OCI-LY1 (cell line): Measurements from ENCODE around the gene PEF1.

Source experiments
- H2AFZ ChIP-seq: fragments of 200-600 bp; sonication (generic), shearing (Covaris generic); 2 replicates; pipeline ENCODE4 v1.6.0; 2014; ENCODE audit warnings: antibody characterized with exemption, mild to moderate bottlenecking, low read length
- H3F3A ChIP-seq: fragments of 200-600 bp; sonication (generic), shearing (Covaris generic); 2 replicates; pipeline ENCODE4 v1.6.0; 2014; ENCODE audit warnings: mild to moderate bottlenecking, antibody characterized with exemption, low read length, moderate library complexity; ENCODE audit not compliant: insufficient read depth
- H3K27ac ChIP-seq: fragments of 200-600 bp; sonication (generic); 2 replicates; pipeline ENCODE4 v1.5.1; 2014; ENCODE audit warnings: low read length, mixed run types, mild to moderate bottlenecking, low read depth; ENCODE audit not compliant: poor library complexity, severe bottlenecking
- H3K27me3 ChIP-seq: fragments of 200-600 bp; sonication (generic); 2 replicates; pipeline ENCODE4 v1.6.0; 2014; ENCODE audit warnings: antibody characterized with exemption, mild to moderate bottlenecking, low read length, moderate library complexity; ENCODE audit not compliant: insufficient read depth
- H3K36me3 ChIP-seq: fragments of 200-600 bp; sonication (generic); 2 replicates; pipeline ENCODE4 v1.6.1; 2014; ENCODE audit warnings: mild to moderate bottlenecking, antibody characterized with exemption, low read length, moderate library complexity, mixed read lengths; ENCODE audit not compliant: insufficient read depth
- H3K4me1 ChIP-seq: fragments of 200-600 bp; sonication (generic); 2 replicates; pipeline ENCODE4 v1.5.1; 2014; ENCODE audit warnings: mild to moderate bottlenecking, low read length, moderate library complexity; ENCODE audit not compliant: insufficient read depth, severe bottlenecking
- H3K4me2 ChIP-seq: fragments of 200-600 bp; sonication (generic), shearing (Covaris generic); 2 replicates; pipeline ENCODE4 v1.6.1; 2014; ENCODE audit warnings: low read length
- H3K4me3 ChIP-seq: fragments of 200-600 bp; sonication (generic); 2 replicates; pipeline ENCODE4 v1.5.1; 2014; ENCODE audit warnings: low read length, low read depth, mild to moderate bottlenecking, mixed read lengths; ENCODE audit not compliant: poor library complexity, severe bottlenecking
- H3K79me2 ChIP-seq: fragments of 200-600 bp; shearing (Covaris generic); 2 replicates; pipeline ENCODE4 v1.6.1; 2016; ENCODE audit warnings: mixed run types, low read length, mixed read lengths; ENCODE audit not compliant: insufficient read depth
- H3K9ac ChIP-seq: fragments of 200-600 bp; sonication (generic), shearing (Covaris generic); 2 replicates; pipeline ENCODE4 v1.6.1; 2014; ENCODE audit warnings: mild to moderate bottlenecking, low read length, mixed read lengths
- H3K9me2 ChIP-seq: fragments of 200-600 bp; sonication (generic), shearing (Covaris generic); 2 replicates; pipeline ENCODE4 v1.6.1; 2014; ENCODE audit warnings: low read depth, mild to moderate bottlenecking, low read length, mixed read lengths
- H3K9me3 ChIP-seq: fragments of 200-600 bp; shearing (Covaris generic); 2 replicates; pipeline ENCODE4 v1.6.1; 2014; ENCODE audit warnings: low read length, mixed read lengths
- H4K20me1 ChIP-seq: fragments of 200-600 bp; sonication (generic), shearing (Covaris generic); 2 replicates; pipeline ENCODE4 v1.6.0; 2016; ENCODE audit warnings: mild to moderate bottlenecking, low read length; ENCODE audit not compliant: insufficient read depth
- EZH2 ChIP-seq: fragments of 200-600 bp; sonication (generic), shearing (Covaris generic); IDR thresholded peaks from 2 replicates; pipeline ENCODE4 v1.8.0; 2017; ENCODE audit warnings: borderline replicate concordance, mixed run types, mild to moderate bottlenecking, antibody characterized with exemption, low read length, moderate library complexity, mixed read lengths
- TF ChIP-seq, protein P1 (sequence below): fragments of 200-600 bp; sonication (generic), shearing (Covaris generic); IDR thresholded peaks from 2 replicates; pipeline ENCODE4 v1.5.1; 2017; ENCODE audit warnings: mild to moderate bottlenecking, antibody characterized with exemption, low read length, moderate library complexity, mixed read lengths

The PEF1 gene

DNA sequence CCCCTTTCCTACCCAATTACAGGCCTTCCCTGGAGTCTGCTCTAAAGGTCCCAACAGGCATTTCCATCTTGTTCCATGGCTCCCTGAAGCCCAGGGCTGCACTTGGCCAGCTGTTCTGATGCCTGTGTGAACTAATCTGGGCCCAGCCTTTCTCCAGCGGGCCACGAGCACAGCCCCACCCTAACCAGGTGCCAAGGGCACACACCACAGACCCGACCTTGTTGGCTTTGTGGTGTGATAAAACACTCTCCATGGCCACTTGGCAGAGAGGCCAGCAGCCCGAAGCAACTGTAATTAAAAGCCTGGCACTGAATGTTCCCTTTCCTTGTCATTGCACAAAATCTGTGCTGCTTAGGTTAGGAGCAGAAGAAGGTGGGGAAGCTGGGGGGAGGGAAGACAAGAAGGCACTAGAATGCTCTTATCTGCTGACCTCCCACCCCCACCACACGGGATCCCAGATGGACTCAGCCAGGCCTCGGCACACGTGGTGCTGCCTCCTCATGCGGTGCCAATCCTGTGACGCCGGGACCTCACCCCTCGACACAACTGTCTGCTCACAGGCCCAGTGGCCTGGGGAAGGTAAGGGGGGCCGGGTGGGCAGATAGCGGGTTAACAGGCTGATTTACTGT, 17.3 kb downstream of the PEF1 start:
- Histone ChIP-seq H4K20me1 (no peaks in the 10 kb centered on the region), H3K79me2 (no peaks in the 10 kb centered on the region), H3K27me3 (no peaks in the 10 kb centered on the region), H3F3A (no peaks in the 10 kb centered on the region), H3K9ac (no peak overlapping the region), H3K36me3 (peaks cover 48% of the 10 kb centered on the region), H3K9me3 (no peaks in the 10 kb centered on the region), H3K9me2 (no peaks in the 10 kb centered on the region), H3K27ac (no peak overlapping the region), H2AFZ (no peak overlapping the region), H3K4me1 (no peaks in the 10 kb centered on the region), H3K4me3 (no peak overlapping the region), H3K4me2 (no peak overlapping the region)
- TF ChIP-seq, protein P1, sequence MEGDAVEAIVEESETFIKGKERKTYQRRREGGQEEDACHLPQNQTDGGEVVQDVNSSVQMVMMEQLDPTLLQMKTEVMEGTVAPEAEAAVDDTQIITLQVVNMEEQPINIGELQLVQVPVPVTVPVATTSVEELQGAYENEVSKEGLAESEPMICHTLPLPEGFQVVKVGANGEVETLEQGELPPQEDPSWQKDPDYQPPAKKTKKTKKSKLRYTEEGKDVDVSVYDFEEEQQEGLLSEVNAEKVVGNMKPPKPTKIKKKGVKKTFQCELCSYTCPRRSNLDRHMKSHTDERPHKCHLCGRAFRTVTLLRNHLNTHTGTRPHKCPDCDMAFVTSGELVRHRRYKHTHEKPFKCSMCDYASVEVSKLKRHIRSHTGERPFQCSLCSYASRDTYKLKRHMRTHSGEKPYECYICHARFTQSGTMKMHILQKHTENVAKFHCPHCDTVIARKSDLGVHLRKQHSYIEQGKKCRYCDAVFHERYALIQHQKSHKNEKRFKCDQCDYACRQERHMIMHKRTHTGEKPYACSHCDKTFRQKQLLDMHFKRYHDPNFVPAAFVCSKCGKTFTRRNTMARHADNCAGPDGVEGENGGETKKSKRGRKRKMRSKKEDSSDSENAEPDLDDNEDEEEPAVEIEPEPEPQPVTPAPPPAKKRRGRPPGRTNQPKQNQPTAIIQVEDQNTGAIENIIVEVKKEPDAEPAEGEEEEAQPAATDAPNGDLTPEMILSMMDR: no peak
- no peak for TF ChIP-seq EZH2

DNA sequence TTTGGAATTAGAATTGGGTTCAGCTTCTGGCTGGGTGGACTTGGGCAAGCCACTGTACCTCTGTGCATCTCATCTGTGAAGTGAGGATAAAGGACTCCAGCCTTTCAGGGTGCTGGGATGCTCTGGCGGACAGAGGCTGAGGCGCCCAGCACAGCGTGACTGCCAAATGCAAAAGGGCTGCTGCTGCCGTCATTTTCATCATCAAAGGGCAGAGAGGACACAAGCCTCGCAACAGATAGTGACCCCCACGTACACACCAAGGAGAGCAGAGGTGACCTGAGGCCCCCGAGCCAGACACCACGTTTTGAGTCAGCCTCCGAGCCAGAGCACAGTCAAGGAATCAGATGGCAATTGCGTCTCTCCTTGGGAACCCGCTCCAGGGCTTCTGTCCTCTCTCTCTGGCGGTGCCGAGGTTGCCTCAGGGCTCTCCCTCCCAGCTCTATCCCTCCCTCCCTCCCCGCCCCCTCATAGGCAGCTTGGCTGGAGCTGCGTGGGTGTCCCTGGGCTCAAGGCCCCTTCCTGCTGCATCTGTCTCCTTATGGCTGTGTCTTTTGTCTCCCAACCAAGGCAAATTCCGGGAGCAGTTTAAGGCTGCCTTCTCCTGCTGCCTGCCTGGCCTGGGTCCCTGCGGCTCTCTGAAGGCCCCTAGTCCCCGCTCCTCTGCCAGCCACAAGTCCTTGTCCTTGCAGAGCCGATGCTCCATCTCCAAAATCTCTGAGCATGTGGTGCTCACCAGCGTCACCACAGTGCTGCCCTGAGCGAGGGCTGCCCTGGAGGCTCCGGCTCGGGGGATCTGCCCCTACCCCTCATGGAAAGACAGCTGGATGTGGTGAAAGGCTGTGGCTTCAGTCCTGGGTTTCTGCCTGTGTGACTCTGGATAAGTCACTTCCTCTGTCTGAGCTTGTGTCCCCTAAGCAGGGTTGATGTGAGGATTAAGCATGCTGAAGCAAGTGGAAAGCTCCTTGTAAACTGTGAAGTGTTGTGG, 18.2 kb downstream of the PEF1 start:
- Histone ChIP-seq H3K27ac (no peak overlapping the region), H3K4me2 (no peak overlapping the region), H3K36me3 (peaks cover 40% of the 10 kb centered on the region), H3K27me3 (no peaks in the 10 kb centered on the region), H3F3A (no peaks in the 10 kb centered on the region), H4K20me1 (no peaks in the 10 kb centered on the region), H3K9me3 (no peaks in the 10 kb centered on the region), H3K4me1 (no peaks in the 10 kb centered on the region), H3K79me2 (no peaks in the 10 kb centered on the region), H3K4me3 (no peak overlapping the region), H3K9me2 (no peaks in the 10 kb centered on the region), H3K9ac (no peak overlapping the region), H2AFZ (no peak overlapping the region)
- TF ChIP-seq EZH2: no peak
- TF ChIP-seq, protein P1: no peak

DNA sequence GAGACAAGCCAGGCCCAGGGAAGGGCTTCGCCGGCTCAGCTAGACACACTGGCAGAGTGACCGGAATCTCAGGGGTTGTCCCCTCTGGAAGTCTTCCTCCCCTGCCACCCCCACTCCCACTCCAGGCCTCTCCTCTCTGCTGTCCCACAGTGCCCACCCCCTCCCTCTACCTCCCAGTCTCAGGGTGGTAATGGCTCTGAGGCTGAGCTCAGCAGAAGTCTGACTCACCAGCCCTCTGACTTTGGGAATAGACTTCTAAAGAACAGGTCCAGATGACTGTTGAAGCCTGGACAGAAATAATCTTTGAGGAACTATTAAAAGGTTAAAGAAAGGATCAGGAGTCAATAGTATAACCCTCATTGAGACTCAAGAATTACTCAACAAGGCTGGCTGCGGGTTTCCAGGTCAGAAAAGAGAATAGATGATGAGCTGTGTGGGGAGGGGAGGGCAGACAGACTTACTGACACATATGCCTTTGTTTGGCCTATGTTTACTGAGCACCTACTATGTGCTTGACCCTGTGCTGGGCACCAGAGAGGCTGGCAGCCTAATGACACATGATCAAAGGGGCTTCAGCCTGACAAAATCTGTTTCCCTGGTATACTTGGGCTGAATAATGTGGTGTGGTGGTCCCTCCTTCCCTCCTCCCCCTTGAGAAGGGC, 19.0 kb downstream of the PEF1 start:
- H3K4me3 ChIP-seq: no peak overlapping the region
- no peaks in the 10 kb centered on the region for H3K79me2 ChIP-seq
- H3K27ac ChIP-seq: no peak overlapping the region
- no peaks in the 10 kb centered on the region for H3K9me2 ChIP-seq
- no peaks in the 10 kb centered on the region for H3K4me1 ChIP-seq
- no peaks in the 10 kb centered on the region for H3F3A ChIP-seq
- no peak overlapping the region for H2AFZ ChIP-seq
- H3K27me3 ChIP-seq: no peaks in the 10 kb centered on the region
- no peak overlapping the region for H3K9ac ChIP-seq
- H3K36me3 ChIP-seq: peaks cover 31% of the 10 kb centered on the region
- no peaks in the 10 kb centered on the region for H3K9me3 ChIP-seq
- no peaks in the 10 kb centered on the region for H4K20me1 ChIP-seq
- no peak overlapping the region for H3K4me2 ChIP-seq
- TF ChIP-seq, protein P1: no peak
- no peak for TF ChIP-seq EZH2
